K562 (cell line): Measurements from ENCODE around the gene ZNF165.

ENCODE experiments used
- E4F1 ChIP-seq: fragments of 250-450 bp; sonication (Bioruptor Pico); IDR thresholded peaks from 2 replicates; pipeline ENCODE4 v1.5.0; 2021; ENCODE audit warnings: mild to moderate bottlenecking, borderline replicate concordance
- GABPA ChIP-seq: fragments of 200-800 bp; sonication (Bioruptor generic); conservative IDR thresholded peaks from 2 replicates; pipeline ENCODE4 v1.6.1; 2016; ENCODE audit warnings: low read depth, missing genetic modification characterization, missing compliant biosample characterization
- HSF4 ChIP-seq: fragments of 250-450 bp; sonication (Bioruptor Pico); IDR thresholded peaks from 2 replicates; pipeline ENCODE4 v2.1.2; 2022; ENCODE audit warnings: mild to moderate bottlenecking, moderate library complexity, borderline replicate concordance
- NFIC ChIP-seq: fragments of 450-650 bp; IDR thresholded peaks from 2 replicates; pipeline ENCODE4 v1.6.1; 2017; ENCODE audit warnings: mild to moderate bottlenecking, inconsistent platforms
- NR4A1 ChIP-seq, 2 experiments: fragments of 250-450 bp in 1 of 2; fragments of 450-650 bp in 1 of 2; sonication (Bioruptor Pico) in 1 of 2; IDR thresholded peaks; 2 replicates each; pipeline versions ENCODE4 v1.4.0 to v1.6.1; 2016 to 2020; ENCODE audit warnings: mild to moderate bottlenecking in 2 of 2, missing compliant biosample characterization in 1 of 2, missing genetic modification characterization in 1 of 2, moderate library complexity in 1 of 2
- RBBP5 ChIP-seq: fragments of 200-600 bp; sonication (generic); IDR thresholded peaks from 2 replicates; pipeline ENCODE4 v1.6.1; 2012; ENCODE audit warnings: borderline replicate concordance, mild to moderate bottlenecking, low read length, control low read depth, inconsistent platforms; ENCODE audit not compliant: insufficient read depth, poor library complexity, severe bottlenecking
- ZFP36 ChIP-seq: fragments of 150-350 bp; IDR thresholded peaks from 2 replicates; pipeline ENCODE4 v1.6.1; 2018; ENCODE audit warnings: low read length, low read depth; ENCODE audit not compliant: partially characterized antibody
- ZNF133 ChIP-seq: fragments of 250-450 bp; sonication (Bioruptor Pico); IDR thresholded peaks from 2 replicates; pipeline ENCODE4 v1.4.0; 2020; ENCODE audit warnings: mild to moderate bottlenecking
- ZNF24 ChIP-seq: fragments of 450-650 bp; IDR thresholded peaks from 2 replicates; pipeline ENCODE4 v1.6.1; 2016
- TF ChIP-seq, protein P1 (sequence below), 2 experiments: fragments of 450-650 bp in 1 of 2; sonication (generic) in 1 of 2; formaldehyde crosslinking in 1 of 2; IDR thresholded peaks in 1 of 2; conservative IDR thresholded peaks in 1 of 2; 2 replicates each; pipeline versions ENCODE4 v1.6.1 to v1.8.1; 2016 to 2023; ENCODE audit warnings: mild to moderate bottlenecking in 2 of 2, moderate library complexity in 2 of 2, inconsistent platforms in 1 of 2, missing genetic modification reagents in 1 of 2

GRCh38 chr6:28080631-28081485, 490 bp downstream of the ZNF165 start:
- no peak for TF ChIP-seq E4F1 (CRISPR knock-in tag)
- TF ChIP-seq, protein P1, sequence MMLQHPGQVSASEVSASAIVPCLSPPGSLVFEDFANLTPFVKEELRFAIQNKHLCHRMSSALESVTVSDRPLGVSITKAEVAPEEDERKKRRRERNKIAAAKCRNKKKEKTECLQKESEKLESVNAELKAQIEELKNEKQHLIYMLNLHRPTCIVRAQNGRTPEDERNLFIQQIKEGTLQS (IDR thresholded peaks at IDR 0.05) = peak; percentile 99
- TF ChIP-seq, protein P1 (CRISPR knock-in tag; conservative IDR thresholded peaks at IDR 0.05) = peak; percentile 94
- peak; percentile 19 for TF ChIP-seq ZFP36
- TF ChIP-seq NR4A1 (CRISPR knock-in tag; IDR thresholded peaks at IDR 0.05) = 0 out of 2 replicates have a peak, but pooled peaks have one; percentile 15
- TF ChIP-seq NR4A1 (tag; IDR thresholded peaks at IDR 0.05) = peak; percentile 70; the same call in 1 of the 2 replicates
- no peak for TF ChIP-seq ZNF133 (CRISPR knock-in tag)
- TF ChIP-seq RBBP5 = peak; percentile 88
- no peak for TF ChIP-seq ZNF24
- TF ChIP-seq NFIC = peak; percentile 60
- no peak for TF ChIP-seq HSF4 (CRISPR knock-in tag)
- TF ChIP-seq GABPA (tag) = peak; percentile 100
